ENCODE results near the gene SPATA33. TPM values are rescaled to one million over a fixed set of nuclear protein-coding genes. Genes with fewer than 3 reads are reported as not detected.
A peak's percentile ranks its signal among the peaks of the same experiment; 100 is the strongest.
"Not testable (repeated sequence)": the region's sequence is repeated elsewhere in the genome, so short reads cannot be mapped to it uniquely, and the experiment has no call there.

Gene SPATA33
- polyA plus RNA-seq, 1 experiment: 2.6 TPM

DNA sequence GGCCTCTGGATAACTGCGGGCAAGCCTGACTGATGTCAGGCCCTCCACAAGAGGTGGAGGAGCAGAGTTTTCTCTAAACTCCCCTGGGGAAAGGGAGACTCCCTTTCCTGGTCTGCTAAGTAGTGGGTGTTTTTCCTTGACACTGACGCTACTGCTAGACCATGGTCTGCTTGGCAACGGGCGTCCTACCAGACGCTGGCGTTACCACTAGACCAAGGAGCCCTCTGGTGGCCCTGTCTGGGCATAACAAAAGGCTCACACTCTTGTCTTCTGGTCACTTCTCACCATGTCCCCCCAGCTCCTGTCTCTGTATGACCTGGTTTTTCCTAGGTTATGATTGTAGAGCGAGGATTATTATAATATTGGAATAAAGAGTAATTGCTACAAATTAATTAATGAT, 9.4 kb downstream of the SPATA33 start:
- H3K27me3 ChIP-seq (ENCODE audit: control insufficient read depth, insufficient read depth, low read length); POLR2A ChIA-PET; H3K4me3 ChIP-seq (ENCODE audit: low read depth, low read length); DNase-seq (ENCODE audit: low read depth); H3K36me3 ChIP-seq (ENCODE audit: control insufficient read depth, insufficient read depth, low read length): not testable (repeated sequence)
- CTCF ChIA-PET: interaction anchor here (0.8 kb wide), 1 partner anchor 52 kb away, joined by 3 read pairs; no protein-coding TSS in a partner anchor
- TF ChIP-seq, protein P1, sequence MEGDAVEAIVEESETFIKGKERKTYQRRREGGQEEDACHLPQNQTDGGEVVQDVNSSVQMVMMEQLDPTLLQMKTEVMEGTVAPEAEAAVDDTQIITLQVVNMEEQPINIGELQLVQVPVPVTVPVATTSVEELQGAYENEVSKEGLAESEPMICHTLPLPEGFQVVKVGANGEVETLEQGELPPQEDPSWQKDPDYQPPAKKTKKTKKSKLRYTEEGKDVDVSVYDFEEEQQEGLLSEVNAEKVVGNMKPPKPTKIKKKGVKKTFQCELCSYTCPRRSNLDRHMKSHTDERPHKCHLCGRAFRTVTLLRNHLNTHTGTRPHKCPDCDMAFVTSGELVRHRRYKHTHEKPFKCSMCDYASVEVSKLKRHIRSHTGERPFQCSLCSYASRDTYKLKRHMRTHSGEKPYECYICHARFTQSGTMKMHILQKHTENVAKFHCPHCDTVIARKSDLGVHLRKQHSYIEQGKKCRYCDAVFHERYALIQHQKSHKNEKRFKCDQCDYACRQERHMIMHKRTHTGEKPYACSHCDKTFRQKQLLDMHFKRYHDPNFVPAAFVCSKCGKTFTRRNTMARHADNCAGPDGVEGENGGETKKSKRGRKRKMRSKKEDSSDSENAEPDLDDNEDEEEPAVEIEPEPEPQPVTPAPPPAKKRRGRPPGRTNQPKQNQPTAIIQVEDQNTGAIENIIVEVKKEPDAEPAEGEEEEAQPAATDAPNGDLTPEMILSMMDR (IDR thresholded peaks at IDR 0.05; ENCODE audit: insufficient read depth, low read depth, low read length): peak; percentile 44

- TF ChIP-seq, protein P1 (IDR thresholded peaks at IDR 0.05; ENCODE audit: insufficient read depth, low read depth, low read length): no peak
- H3K36me3 ChIP-seq (ENCODE audit: control insufficient read depth, insufficient read depth, low read length): peaks cover 1% of the 10 kb centered on the region; the same call in 1 of the 2 replicates
- no peak overlapping the region for H3K4me3 ChIP-seq (ENCODE audit: low read depth, low read length)
- ChIA-PET POLR2A (no interaction called here), CTCF (interaction anchor here (0.8 kb wide), 1 partner anchor 53 kb away, joined by 3 read pairs; no protein-coding TSS in a partner anchor)
- no peak for DNase-seq (ENCODE audit: low read depth)
- H3K27me3 ChIP-seq (ENCODE audit: control insufficient read depth, insufficient read depth, low read length): no peaks in the 10 kb centered on the region
Measured at GRCh38 chr16:89667633-89668032, 10.0 kb downstream of the SPATA33 start.

DNA sequence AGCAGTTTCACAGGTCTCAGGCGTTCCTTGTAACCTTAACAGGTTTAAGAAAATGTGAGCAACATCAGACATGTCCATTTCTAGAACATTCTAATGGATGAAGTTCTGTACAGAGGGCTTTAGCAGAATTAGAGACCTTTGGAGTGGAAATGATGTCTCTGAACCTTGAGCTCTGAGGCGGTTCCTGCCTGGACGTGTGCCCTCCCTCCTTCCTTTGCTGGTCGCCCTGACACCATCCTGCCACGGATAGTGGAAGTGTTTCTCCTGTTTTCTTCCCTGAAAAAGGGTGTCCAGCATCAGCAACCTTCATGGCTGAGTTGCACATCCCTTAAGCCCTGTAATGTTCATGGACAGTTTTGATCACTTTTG, 11.1 kb downstream of the SPATA33 start:
- no peak overlapping the region for H3K4me3 ChIP-seq (ENCODE audit: low read depth, low read length)
- ChIA-PET POLR2A (no interaction called here), CTCF (interaction anchor here (0.6 kb wide), 1 partner anchor 18 kb away, joined by 3 read pairs; no protein-coding TSS in a partner anchor)
- TF ChIP-seq, protein P1 (IDR thresholded peaks at IDR 0.05; ENCODE audit: insufficient read depth, low read depth, low read length): no peak
- H3K27me3 ChIP-seq (ENCODE audit: control insufficient read depth, insufficient read depth, low read length): no peaks in the 10 kb centered on the region
- peaks cover 1% of the 10 kb centered on the region; the same call in 1 of the 2 replicates for H3K36me3 ChIP-seq (ENCODE audit: control insufficient read depth, insufficient read depth, low read length)
- no peak for DNase-seq (ENCODE audit: low read depth)

DNA sequence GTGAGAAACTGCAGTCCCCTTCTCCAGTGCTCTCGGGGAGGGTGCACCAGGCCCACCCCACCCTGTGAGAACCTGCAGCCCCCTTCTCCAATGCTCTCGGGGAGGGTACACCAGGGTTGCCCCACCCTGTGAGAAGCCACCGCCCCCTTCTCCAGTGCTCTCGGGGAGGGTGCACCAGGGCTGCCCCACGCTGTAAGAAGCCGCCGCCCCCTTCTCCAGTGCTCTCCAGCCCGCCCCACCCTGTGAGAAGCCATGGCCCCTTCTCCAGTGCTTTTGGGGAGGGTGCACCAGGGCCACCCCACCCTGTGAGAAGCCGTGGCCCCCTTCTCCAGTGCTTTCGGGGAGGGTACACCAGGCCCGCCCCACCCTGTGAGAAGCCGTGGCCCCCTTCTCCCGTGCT, 12.1 kb downstream of the SPATA33 start:
- CTCF ChIA-PET: no interaction called here
- Histone ChIP-seq H3K4me3 (ENCODE audit: low read depth, low read length) (no peak overlapping the region), H3K27me3 (ENCODE audit: control insufficient read depth, insufficient read depth, low read length) (no peaks in the 10 kb centered on the region), H3K36me3 (ENCODE audit: control insufficient read depth, insufficient read depth, low read length) (peaks cover 1% of the 10 kb centered on the region; the same call in 1 of the 2 replicates)
- POLR2A ChIA-PET: no interaction called here
- TF ChIP-seq, protein P1 (IDR thresholded peaks at IDR 0.05; ENCODE audit: insufficient read depth, low read depth, low read length): no peak
- no peak for DNase-seq (ENCODE audit: low read depth)

DNA sequence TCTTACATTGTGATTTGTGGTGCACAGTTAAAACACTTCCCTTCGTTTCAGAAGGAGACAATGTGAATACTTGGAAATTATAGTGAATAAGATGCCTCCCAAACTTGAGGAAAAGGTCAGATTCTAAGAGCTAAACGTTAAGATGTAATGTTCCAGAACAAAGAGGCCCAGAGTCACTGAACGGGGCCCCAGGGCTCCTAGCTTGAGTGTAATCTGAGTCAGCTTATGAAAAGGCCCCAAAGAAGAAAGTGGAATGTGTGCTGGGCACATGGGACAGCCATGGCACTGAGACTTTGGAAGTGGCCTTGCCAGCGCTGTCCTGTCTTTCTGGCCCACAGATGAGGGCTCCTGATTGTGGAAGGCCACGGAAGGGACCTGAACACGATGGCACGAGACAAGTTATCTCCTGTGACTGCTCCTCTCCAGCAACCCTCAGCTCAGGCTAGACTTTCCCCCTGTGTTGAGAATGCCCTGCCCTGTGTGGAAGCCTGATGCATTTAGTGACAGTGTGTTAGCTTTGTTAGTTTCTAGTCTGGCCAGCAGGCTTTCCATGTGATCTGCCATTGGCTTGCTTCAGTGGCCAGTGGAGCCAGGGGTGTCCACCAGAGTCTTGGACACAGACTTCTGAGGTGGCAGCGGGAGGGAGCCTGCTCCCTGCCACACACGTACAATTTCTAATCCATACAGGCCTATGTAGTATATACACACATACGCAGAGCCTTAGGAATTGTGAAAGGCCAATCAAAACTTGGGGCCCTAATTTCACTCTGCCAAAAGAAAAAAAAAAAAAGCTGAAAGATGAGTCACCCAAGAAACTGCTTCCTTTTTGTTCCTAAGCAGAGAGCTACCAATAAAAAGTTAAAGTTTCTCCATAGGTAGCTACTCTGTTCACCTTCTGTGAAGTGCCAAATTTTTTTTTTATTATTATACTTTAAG, 13.1 kb downstream of the SPATA33 start:
- POLR2A ChIA-PET: interaction anchor here (0.6 kb wide), 2 partner anchors 13 to 37 kb away, joined by 3 read pairs; partner anchors contain the start of genes CHMP1A and SPATA33
- DNase-seq (ENCODE audit: low read depth): no peak
- CTCF ChIA-PET: interaction anchor here (1.0 to 1.3 kb wide), 4 partner anchors 29 to 190 kb away, joined by 3 to 6 read pairs (median 4); no protein-coding TSS in a partner anchor
- Histone ChIP-seq H3K36me3 (ENCODE audit: control insufficient read depth, insufficient read depth, low read length) (peaks cover 1% of the 10 kb centered on the region; the same call in 1 of the 2 replicates), H3K27me3 (ENCODE audit: control insufficient read depth, insufficient read depth, low read length) (no peaks in the 10 kb centered on the region), H3K4me3 (ENCODE audit: low read depth, low read length) (no peak overlapping the region)
- TF ChIP-seq, protein P1 (IDR thresholded peaks at IDR 0.05; ENCODE audit: insufficient read depth, low read depth, low read length): no peak

GRCh38 chr16:89671565-89671964, 13.9 kb downstream of the SPATA33 start:
- not testable (repeated sequence) for H3K4me3 ChIP-seq (ENCODE audit: low read depth, low read length); H3K27me3 ChIP-seq (ENCODE audit: control insufficient read depth, insufficient read depth, low read length); H3K36me3 ChIP-seq (ENCODE audit: control insufficient read depth, insufficient read depth, low read length); DNase-seq (ENCODE audit: low read depth)
- ChIA-PET POLR2A (interaction anchor here (0.6 kb wide), 2 partner anchors 14 to 38 kb away, joined by 3 read pairs; partner anchors contain the start of genes CHMP1A and SPATA33), CTCF (interaction anchor here (1.2 to 1.3 kb wide), 3 partner anchors 28 to 98 kb away, joined by 3 to 6 read pairs (median 4); no protein-coding TSS in a partner anchor)
